Brain microvascular endothelial cell (primary cell): ENCODE measurements around the gene DBF4B.

Experiments used
- DNase-seq: peaks from one replicate; pipeline ENCODE4 v3.0.0-alpha.2; 2020
- H3K27ac ChIP-seq: fragments of 250-450 bp; sonication (Bioruptor Pico); 2 replicates; pipeline ENCODE4 v1.5.1; 2020; ENCODE audit warnings: mild to moderate bottlenecking, moderate library complexity
- H3K27me3 ChIP-seq: fragments of 250-450 bp; sonication (Bioruptor Pico); replicated peaks from 2 replicates; pipeline ENCODE4 v1.5.1; 2020; ENCODE audit warnings: mild to moderate bottlenecking
- H3K36me3 ChIP-seq: fragments of 250-450 bp; sonication (Bioruptor Pico); replicated peaks from 2 replicates; pipeline ENCODE4 v1.5.1; 2020; ENCODE audit warnings: mild to moderate bottlenecking
- H3K4me3 ChIP-seq: 2 replicates; pipeline ENCODE4 v1.5.1; 2011; ENCODE audit warnings: low read depth, mild to moderate bottlenecking, control low read depth, low read length, moderate library complexity
- in situ Hi-C: cut with HindIII; loops from 2 replicates; pipeline ENCODE4 v1.10.0; 2017; ENCODE audit warnings: low sequenced_read_pairs, low pct_ligation_motif_present
- TF ChIP-seq, protein P1 (sequence below): IDR thresholded peaks from 2 replicates; pipeline ENCODE4 v1.5.1; 2011; ENCODE audit warnings: low read depth, mild to moderate bottlenecking, moderate library complexity, low read length, control low read depth, inconsistent platforms; ENCODE audit errors: missing control alignments

DBF4B gene

DNA sequence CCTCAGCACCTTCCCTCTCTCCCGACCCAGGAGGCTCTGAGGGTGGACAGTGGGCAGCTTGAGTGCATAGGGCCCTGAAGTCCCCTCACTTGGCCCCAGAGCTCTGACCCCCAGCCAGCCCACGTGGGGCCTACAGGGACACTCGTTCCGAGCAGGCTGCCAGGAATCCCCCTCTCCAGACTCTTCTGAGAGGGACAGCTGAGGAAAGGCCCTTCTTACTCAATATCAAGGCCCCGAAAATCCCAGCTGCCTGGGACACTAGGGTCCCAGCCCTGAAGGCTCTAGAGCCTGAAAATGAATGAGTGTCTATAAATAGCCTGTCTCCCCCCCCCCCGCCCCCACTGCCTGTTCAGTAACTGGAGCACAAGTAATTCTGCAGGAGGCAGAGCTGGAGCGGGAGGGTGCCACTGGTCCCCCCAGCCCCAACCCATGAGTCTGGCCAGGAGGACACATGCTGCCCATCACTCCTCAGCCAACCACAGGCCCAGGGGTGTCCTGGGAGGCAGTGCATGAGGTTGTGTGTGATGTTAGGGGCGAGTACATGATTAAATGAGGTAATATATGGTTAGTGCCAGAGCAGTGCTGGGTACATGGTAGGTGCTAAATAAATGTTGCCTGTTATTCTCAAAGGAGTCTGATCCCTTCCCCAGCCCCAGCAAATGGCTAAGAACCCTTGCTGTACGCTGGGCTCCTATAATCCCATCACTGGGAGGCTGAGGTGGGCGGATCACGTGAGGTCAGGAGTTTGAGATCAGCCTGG, 61.9 kb downstream of the DBF4B start:
- H3K36me3 ChIP-seq: no peaks in the 10 kb centered on the region
- no peak for DNase-seq
- no peak overlapping the region for H3K4me3 ChIP-seq
- in situ Hi-C loops: no loop called here
- no peak overlapping the region for H3K27ac ChIP-seq
- TF ChIP-seq, protein P1, sequence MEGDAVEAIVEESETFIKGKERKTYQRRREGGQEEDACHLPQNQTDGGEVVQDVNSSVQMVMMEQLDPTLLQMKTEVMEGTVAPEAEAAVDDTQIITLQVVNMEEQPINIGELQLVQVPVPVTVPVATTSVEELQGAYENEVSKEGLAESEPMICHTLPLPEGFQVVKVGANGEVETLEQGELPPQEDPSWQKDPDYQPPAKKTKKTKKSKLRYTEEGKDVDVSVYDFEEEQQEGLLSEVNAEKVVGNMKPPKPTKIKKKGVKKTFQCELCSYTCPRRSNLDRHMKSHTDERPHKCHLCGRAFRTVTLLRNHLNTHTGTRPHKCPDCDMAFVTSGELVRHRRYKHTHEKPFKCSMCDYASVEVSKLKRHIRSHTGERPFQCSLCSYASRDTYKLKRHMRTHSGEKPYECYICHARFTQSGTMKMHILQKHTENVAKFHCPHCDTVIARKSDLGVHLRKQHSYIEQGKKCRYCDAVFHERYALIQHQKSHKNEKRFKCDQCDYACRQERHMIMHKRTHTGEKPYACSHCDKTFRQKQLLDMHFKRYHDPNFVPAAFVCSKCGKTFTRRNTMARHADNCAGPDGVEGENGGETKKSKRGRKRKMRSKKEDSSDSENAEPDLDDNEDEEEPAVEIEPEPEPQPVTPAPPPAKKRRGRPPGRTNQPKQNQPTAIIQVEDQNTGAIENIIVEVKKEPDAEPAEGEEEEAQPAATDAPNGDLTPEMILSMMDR: no peak
- no peaks in the 10 kb centered on the region for H3K27me3 ChIP-seq

DNA sequence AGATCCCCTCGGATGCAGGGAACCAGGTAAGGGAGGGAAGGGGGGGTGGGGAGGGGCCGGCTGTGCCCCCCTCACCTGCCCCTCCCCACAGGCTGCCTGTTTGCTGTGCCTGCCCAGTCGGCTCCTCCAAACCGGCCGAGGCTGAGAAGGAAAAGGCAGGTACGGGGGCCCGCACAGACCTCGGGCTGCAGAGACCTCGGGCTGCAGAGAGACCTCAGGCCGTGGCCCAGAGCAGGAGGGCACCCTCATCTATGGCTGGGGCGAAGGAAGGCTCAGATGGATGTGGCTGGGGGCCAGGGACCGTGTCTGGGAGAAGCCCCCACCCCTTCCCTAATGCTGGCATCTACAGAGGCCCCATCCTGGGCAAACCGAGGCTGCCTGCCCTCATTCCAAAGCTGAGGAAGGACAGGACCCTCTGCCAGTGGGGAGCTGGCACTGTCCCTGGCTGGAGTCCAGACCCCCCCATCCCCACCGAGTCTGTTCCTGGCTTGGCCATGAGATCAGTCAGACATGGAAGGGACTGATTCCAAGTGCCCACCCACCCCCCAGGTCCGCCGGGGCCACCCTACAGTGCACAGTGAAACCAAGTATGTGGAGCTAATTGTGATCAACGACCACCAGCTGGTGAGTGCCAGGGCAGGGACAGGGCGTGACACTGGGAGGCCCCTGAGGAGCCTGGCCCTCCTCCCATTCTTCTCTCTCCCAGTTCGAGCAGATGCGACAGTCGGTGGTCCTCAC, 64.0 kb downstream of the DBF4B start:
- H3K4me3 ChIP-seq: no peak overlapping the region
- TF ChIP-seq, protein P1: no peak
- no peaks in the 10 kb centered on the region for H3K27me3 ChIP-seq
- no peaks in the 10 kb centered on the region for H3K36me3 ChIP-seq
- H3K27ac ChIP-seq: no peak overlapping the region
- in situ Hi-C loops: no loop called here
- no peak for DNase-seq

DNA sequence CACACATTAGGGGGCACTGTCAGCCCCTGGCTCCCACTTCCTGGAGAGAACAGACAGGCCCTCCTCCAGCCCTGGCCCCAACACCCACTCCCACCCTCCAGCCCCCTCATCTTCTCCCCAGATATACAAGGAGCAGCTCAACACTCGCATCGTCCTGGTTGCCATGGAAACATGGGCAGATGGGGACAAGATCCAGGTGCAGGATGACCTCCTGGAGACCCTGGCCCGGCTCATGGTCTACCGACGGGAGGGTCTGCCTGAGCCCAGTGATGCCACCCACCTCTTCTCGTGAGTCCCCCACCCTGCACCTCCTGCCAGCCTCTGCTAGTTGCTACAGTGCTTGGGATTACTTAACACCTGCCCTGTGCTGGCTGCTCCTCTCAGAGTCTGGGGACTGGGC, 64.7 kb downstream of the DBF4B start:
- in situ Hi-C loops: no loop called here
- TF ChIP-seq, protein P1: no peak
- Histone ChIP-seq H3K36me3 (no peaks in the 10 kb centered on the region), H3K4me3 (no peak overlapping the region), H3K27me3 (no peaks in the 10 kb centered on the region), H3K27ac (no peak overlapping the region)
- no peak for DNase-seq

DNA sequence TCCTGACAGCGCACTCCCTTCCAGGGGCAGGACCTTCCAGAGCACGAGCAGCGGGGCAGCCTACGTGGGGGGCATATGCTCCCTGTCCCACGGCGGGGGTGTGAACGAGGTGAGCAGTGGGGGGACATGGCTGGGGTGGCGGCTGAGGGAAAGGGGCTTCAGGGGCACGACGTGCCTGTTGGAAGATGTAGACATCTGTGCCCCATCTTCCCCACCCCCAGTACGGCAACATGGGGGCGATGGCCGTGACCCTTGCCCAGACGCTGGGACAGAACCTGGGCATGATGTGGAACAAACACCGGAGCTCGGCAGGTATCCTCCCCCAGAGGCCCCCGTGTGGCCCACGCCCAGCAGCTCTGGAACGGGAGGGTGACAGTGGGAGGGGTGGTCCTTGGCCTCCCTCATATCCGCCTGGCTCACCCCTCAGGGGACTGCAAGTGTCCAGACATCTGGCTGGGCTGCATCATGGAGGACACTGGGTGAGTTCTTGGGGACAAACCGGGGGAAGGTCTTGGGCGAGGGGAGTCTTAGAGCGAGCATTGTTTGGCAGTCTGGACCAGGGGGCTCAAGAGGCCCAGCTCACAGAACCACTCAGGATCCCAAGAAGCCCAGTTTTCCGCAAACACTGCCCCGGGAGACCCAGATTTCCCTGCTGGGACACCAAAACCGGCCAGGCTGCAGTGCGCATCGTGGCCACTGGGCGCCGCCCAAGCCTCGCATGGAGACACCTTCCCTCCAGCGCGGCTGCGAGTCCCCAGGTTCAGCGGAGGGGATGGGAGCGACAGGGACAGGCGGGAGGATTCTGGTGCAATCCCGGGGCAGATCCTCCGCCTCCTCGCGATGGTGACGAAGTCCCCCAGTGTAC, 66.0 kb downstream of the DBF4B start:
- Histone ChIP-seq H3K27me3 (no peaks in the 10 kb centered on the region), H3K36me3 (no peaks in the 10 kb centered on the region), H3K4me3 (peak overlapping the region; percentile 66), H3K27ac (no peak overlapping the region)
- peak; percentile 79 for DNase-seq
- TF ChIP-seq, protein P1: peak; percentile 100
- in situ Hi-C loops: loop anchor here (25.0 kb wide), 1 partner anchor 113 kb away; the partner anchor contains the start of gene EFTUD2

DNA sequence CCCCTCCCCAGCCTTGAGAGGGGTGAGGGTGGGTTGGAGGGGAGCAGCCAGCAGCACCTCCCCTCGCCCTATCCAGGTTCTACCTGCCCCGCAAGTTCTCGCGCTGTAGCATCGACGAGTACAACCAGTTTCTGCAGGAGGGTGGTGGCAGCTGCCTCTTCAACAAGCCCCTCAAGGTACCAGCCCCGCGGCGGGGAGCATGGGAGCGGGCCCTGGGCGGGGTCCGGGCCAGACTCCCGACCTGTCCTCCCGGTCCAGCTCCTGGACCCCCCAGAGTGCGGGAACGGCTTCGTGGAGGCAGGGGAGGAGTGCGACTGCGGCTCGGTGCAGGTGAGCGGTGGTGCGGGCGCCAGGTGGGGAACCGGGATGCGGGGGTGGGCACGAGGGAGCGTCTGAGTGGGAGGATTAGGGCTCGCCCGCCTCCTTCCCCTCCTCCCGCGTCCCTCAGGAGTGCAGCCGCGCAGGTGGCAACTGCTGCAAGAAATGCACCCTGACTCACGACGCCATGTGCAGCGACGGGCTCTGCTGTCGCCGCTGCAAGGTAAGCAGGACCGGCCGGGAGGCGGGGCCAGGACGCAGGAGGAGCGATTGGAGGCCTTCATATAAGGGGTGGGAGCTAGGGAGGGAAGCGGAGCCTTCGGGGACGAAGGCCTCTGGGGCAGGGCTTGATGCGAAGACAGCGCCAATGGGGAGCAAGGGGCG, 66.8 kb downstream of the DBF4B start:
- in situ Hi-C loops: loop anchor here (25.0 kb wide), 1 partner anchor 112 kb away; the partner anchor contains the start of gene EFTUD2
- Histone ChIP-seq H3K4me3 (peak overlapping the region; percentile 66), H3K27ac (no peak overlapping the region), H3K36me3 (no peaks in the 10 kb centered on the region), H3K27me3 (no peaks in the 10 kb centered on the region)
- TF ChIP-seq, protein P1: no peak
- DNase-seq: peak; percentile 96
